A673 (cell line): ENCODE measurements around the gene DGUOK.

Source experiments
- CTCF ChIP-seq: fragments of 300-800, 200-600 bp; sonication (generic); conservative IDR thresholded peaks from 2 replicates; pipeline ENCODE4 v1.5.1; 2017; ENCODE audit warnings: low read depth, mild to moderate bottlenecking, antibody characterized with exemption, low read length, moderate library complexity, mixed read lengths
- EZH2 ChIP-seq: fragments of 200-600 bp; sonication (generic); IDR thresholded peaks from 2 replicates; pipeline ENCODE4 v1.6.1; 2017; ENCODE audit warnings: borderline replicate concordance, low read depth, mild to moderate bottlenecking, mixed read lengths, antibody characterized with exemption, low read length; ENCODE audit not compliant: poor library complexity, severe bottlenecking

- no peak for TF ChIP-seq CTCF
- TF ChIP-seq EZH2: no peak
Measured at GRCh38 chr2:73935641-73936040, 9.0 kb downstream of the DGUOK start.
